ENCODE data around the gene FADS3. TPM values are rescaled to one million over a fixed set of nuclear protein-coding genes. Genes with fewer than 3 reads are reported as not detected.

Gene FADS3
- total and polyA plus RNA-seq, 2 donors (not counting 3 experiments of a cell fraction or from before 2014, with no cell fraction given), result 216 to 346 TPM

GRCh38 chr11:61868571-61869428, 22.5 kb downstream of the FADS3 start:
- intact Hi-C loops (cut with micrococcal nuclease), result no loop called here
- peaks cover 4% of the 10 kb centered on the region for H3K4me1 ChIP-seq (ENCODE audit: control insufficient read depth, extremely low read depth, insufficient read depth, low read length)
- ChIA-PET POLR2A (no interaction called here), CTCF (interaction anchor here (1.0 to 6.6 kb wide), 6 partner anchors 30 to 239 kb away, joined by 3 to 127 read pairs (median 88); no protein-coding TSS in a partner anchor)
- H3K9me3 ChIP-seq (replicated peaks; ENCODE audit: control insufficient read depth, insufficient read depth, low read length), result no peaks in the 10 kb centered on the region
- TF ChIP-seq GATA2 (IDR thresholded peaks at IDR 0.05; ENCODE audit: insufficient read depth, insufficient read length, low read depth, low read length) (no peak), MYC (IDR thresholded peaks at IDR 0.05; ENCODE audit: low read depth, low read length) (no peak), EZH2 (IDR thresholded peaks at IDR 0.05; ENCODE audit: borderline replicate concordance, low read depth, low read length, severe bottlenecking) (no peak), POLR2A (IDR thresholded peaks at IDR 0.05; ENCODE audit: low read depth, low read length) (no peak), CTCF (IDR thresholded peaks at IDR 0.05; ENCODE audit: extremely low read depth in 1 of 2, insufficient read depth in 1 of 2, low read depth in 1 of 2, low read length in 2 of 2) (no peak), JUN (IDR thresholded peaks at IDR 0.05; ENCODE audit: borderline replicate concordance, insufficient read depth, insufficient read length, low read depth) (no peak), FOS (IDR thresholded peaks at IDR 0.05; ENCODE audit: borderline replicate concordance, insufficient read depth, low read length) (no peak), MAX (IDR thresholded peaks at IDR 0.05; ENCODE audit: insufficient read depth, insufficient read length) (no peak), POLR2AphosphoS5 (IDR thresholded peaks at IDR 0.05; ENCODE audit: insufficient read depth, low read depth, low read length) (no peak)
- FAIRE-seq (no peak), DNase-seq (ENCODE audit: low read depth, low spot score) (no peak)
- dilution Hi-C loops (cut with MboI; ENCODE audit: extremely low pct_ligation_motif_present, low sequenced_read_pairs), result no loop called here
- no peak overlapping the region for H3K4me3 ChIP-seq (replicated peaks in 1 of 3; ENCODE audit: insufficient read depth in 1 of 3, low read depth in 1 of 3, low read length in 3 of 3)
- no peaks in the 10 kb centered on the region for H3K79me2 ChIP-seq (ENCODE audit: control insufficient read depth, insufficient read depth, low read length)
- no peak overlapping the region for H3K27ac ChIP-seq (ENCODE audit: insufficient read depth, low read depth, low read length)
- no peak overlapping the region for H3K4me2 ChIP-seq (ENCODE audit: insufficient read depth, low read length)
- no peaks in the 10 kb centered on the region for H3K9me1 ChIP-seq (replicated peaks; ENCODE audit: control insufficient read depth, extremely low read depth, insufficient read depth, low read length)
- peaks cover 5 to 6% of the 10 kb centered on the region in 2 experiments for H3K36me3 ChIP-seq (ENCODE audit: control insufficient read depth in 2 of 2, extremely low read depth in 1 of 2, insufficient read depth in 2 of 2, low read length in 2 of 2)
- H4K20me1 ChIP-seq (replicated peaks; ENCODE audit: control insufficient read depth, extremely low read depth, insufficient read depth, low read length), result no peaks in the 10 kb centered on the region
- H3K9ac ChIP-seq (replicated peaks; ENCODE audit: extremely low read depth, insufficient read depth, low read length), result no peak overlapping the region
- no peak overlapping the region for H2AFZ ChIP-seq (ENCODE audit: low read depth, low read length)
- H3K27me3 ChIP-seq (ENCODE audit: control insufficient read depth in 2 of 2, insufficient read depth in 2 of 2, low read length in 2 of 2), result no peaks in the 10 kb centered on the region
- no TSS peak for BruUV-seq (replicated peaks)
